GM12873 (cell line): Measurements from ENCODE around the gene ALG10B.
A peak's percentile ranks its signal among the peaks of the same experiment; 100 is the strongest.

Experiments used
- CTCF ChIP-seq: IDR thresholded peaks from 2 replicates; pipeline ENCODE4 v1.5.1; 2012; ENCODE audit warnings: low read depth, mild to moderate bottlenecking, moderate library complexity, low read length, control low read depth; ENCODE audit not compliant: insufficient read depth; ENCODE audit errors: missing control alignments

Gene ALG10B

GRCh38 chr12:38316391-38317129, at the start of gene ALG10B:
Gene ALG10B (plus strand): TSS chr12:38316774. CDS start chr12:38316894, 120 bp downstream.
- peak; percentile 52 for TF ChIP-seq CTCF

GRCh38 chr12:38268612-38269011, 48.0 kb upstream of the ALG10B start:
- no peak for TF ChIP-seq CTCF

- no peak for TF ChIP-seq CTCF
Measured at GRCh38 chr12:38269897-38270296, 46.7 kb upstream of the ALG10B start.

GRCh38 chr12:38279756-38280155, 36.8 kb upstream of the ALG10B start:
- no peak for TF ChIP-seq CTCF

- TF ChIP-seq CTCF: no peak
Measured at GRCh38 chr12:38282886-38283285, 33.7 kb upstream of the ALG10B start.

- TF ChIP-seq CTCF: no peak
Measured at GRCh38 chr12:38289396-38289795, 27.2 kb upstream of the ALG10B start.

GRCh38 chr12:38291160-38291559, 25.4 kb upstream of the ALG10B start:
- TF ChIP-seq CTCF: no peak
